Prostate gland (tissue), 2 donors: Measurements from ENCODE around the gene DNPH1. TPM values are rescaled to one million over a fixed set of nuclear protein-coding genes. Genes with fewer than 3 reads are reported as not detected.

Experiments
- DNase-seq: peaks from one replicate; pipeline ENCODE4 v3.0.0-alpha.2; 2019; ENCODE audit warnings: low spot score
- H3K27ac ChIP-seq, 2 donors: fragments of 200-600 bp; sonication (generic); 2 replicates each; pipeline ENCODE4 v1.5.1; 2017 to 2019
- H3K27me3 ChIP-seq: fragments of 200-600 bp; sonication (generic); replicated peaks from 2 replicates; pipeline ENCODE4 v1.5.1; 2019; ENCODE audit not compliant: insufficient read depth
- H3K36me3 ChIP-seq, 2 donors: fragments of 200-600 bp; sonication (generic); 1 replicate in 1 of 2; 2 replicates in 1 of 2; pipeline versions ENCODE4 v1.5.1 to v1.8.1; 2017 to 2019
- H3K4me1 ChIP-seq: fragments of 200-600 bp; sonication (generic); replicated peaks from 2 replicates; pipeline ENCODE4 v1.5.1; 2019
- H3K4me3 ChIP-seq, 2 donors: fragments of 200-600 bp; sonication (generic); 2 replicates each; pipeline ENCODE4 v1.5.1; 2017 to 2019
- H3K9me3 ChIP-seq: fragments of 200-600 bp; sonication (generic); 2 replicates; pipeline ENCODE4 v1.5.1; 2017
- CTCF ChIP-seq, 4 experiments: fragments of 200-600 bp in 2 of 4; fragments of 450-650 bp in 2 of 4; sonication (generic) in 2 of 4; IDR thresholded peaks; 1 replicate in 3 of 4; 2 replicates in 1 of 4; pipeline ENCODE4 v1.5.1; 2016 to 2019; ENCODE audit warnings: antibody characterized with exemption in 4 of 4, mild to moderate bottlenecking in 2 of 4, moderate library complexity in 2 of 4
- POLR2A ChIP-seq: fragments of 450-650 bp; IDR thresholded peaks from one replicate; pipeline ENCODE4 v1.6.1; 2016; ENCODE audit warnings: antibody characterized with exemption, mild to moderate bottlenecking
- POLR2AphosphoS5 ChIP-seq: sonication (generic); formaldehyde crosslinking; IDR thresholded peaks from one replicate; pipeline ENCODE4 v1.6.1; 2017; ENCODE audit warnings: antibody characterized with exemption
- whole genome bisulfite sequencing: methylation state at CpG from one replicate; pipeline ENCODE4 v1.1.5; 2018; 5-methylcytosine and 5-hydroxymethylcytosine counted together
- intact Hi-C: fragments of 100-400 bp; cut with DNase I; formaldehyde crosslinking; loops from one replicate; pipeline ENCODE4 v1.14.2; 2022
- total RNA-seq, 2 donors: library from RNA; depleted of rRNA; stranded (reverse); fragments of >200 nt; gene quantifications; one replicate each; pipeline ENCODE4 v1.1.0, GENCODE V29; 2016

The DNPH1 gene
- total RNA-seq, 2 donors from 2014 or later: 40.3 to 138 TPM

- intact Hi-C loops: no loop called here
- no peaks in the 10 kb centered on the region for H3K4me1 ChIP-seq
- H3K9me3 ChIP-seq: no peaks in the 10 kb centered on the region
- H3K27me3 ChIP-seq: no peaks in the 10 kb centered on the region
- 89% methylated on average over 3 of the region's 3 CpGs for WGBS
- no peak overlapping the region for H3K27ac ChIP-seq
- no peaks in the 10 kb centered on the region for H3K36me3 ChIP-seq
- no peak for TF ChIP-seq POLR2A
- no peak for TF ChIP-seq POLR2AphosphoS5
- no peak for TF ChIP-seq CTCF (IDR thresholded peaks at IDR 0.05)
- no peak for DNase-seq
- no peak overlapping the region for H3K4me3 ChIP-seq
These were observed 10.2 kb downstream of the DNPH1 start for GRCh38 chr6:43219119-43219518.

DNA sequence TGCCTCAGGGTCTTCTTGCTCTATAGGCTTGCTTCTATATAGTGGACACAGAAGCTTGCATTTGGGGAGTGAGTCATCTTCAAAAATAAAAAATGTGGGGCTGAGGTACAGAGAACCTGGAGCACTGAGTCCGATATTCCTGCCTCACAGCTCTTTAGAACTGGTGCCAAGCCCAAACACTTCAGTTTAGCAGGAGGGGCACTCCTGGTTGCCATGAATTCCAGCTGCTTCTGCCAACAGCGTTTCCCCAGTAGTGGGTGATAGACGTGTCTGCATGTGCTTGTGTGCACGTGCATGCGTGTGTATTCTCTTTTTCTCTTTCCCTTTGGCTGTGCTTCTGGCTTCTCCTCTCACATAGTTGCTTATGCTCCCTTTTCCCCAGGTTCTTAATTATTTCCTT lies 11.9 kb downstream of the DNPH1 start:
- Histone ChIP-seq H3K4me1 (no peaks in the 10 kb centered on the region), H3K27ac (no peak overlapping the region), H3K9me3 (no peaks in the 10 kb centered on the region), H3K4me3 (no peak overlapping the region), H3K36me3 (no peaks in the 10 kb centered on the region), H3K27me3 (no peaks in the 10 kb centered on the region)
- intact Hi-C loops: no loop called here
- 66% methylated on average over 5 of the region's 5 CpGs for WGBS
- no peak for TF ChIP-seq POLR2AphosphoS5
- TF ChIP-seq CTCF (IDR thresholded peaks at IDR 0.05): no peak
- TF ChIP-seq POLR2A: no peak
- no peak for DNase-seq

DNA sequence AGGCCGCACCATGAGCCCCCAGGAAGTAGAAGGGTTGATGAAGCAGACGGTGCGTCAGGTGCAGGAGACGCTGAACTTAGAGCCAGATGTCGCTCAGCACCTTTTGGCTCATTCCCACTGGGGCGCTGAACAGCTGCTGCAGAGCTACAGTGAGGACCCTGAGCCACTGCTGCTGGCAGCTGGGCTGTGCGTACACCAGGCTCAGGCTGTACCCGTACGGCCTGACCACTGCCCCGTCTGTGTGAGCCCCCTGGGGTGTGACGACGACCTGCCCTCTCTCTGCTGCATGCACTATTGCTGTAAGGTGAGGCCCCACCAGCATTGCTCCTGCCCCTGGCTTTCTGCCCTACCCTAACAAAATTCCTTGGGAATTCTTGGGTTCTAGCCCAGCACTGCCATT lies 13.1 kb downstream of the DNPH1 start:
- no peak overlapping the region for H3K27ac ChIP-seq
- TF ChIP-seq POLR2AphosphoS5: no peak
- TF ChIP-seq POLR2A: no peak
- no peak for TF ChIP-seq CTCF (IDR thresholded peaks at IDR 0.05)
- H3K27me3 ChIP-seq: no peaks in the 10 kb centered on the region
- WGBS: 90% methylated on average over 12 of the region's 12 CpGs
- no peak overlapping the region for H3K4me3 ChIP-seq
- H3K4me1 ChIP-seq: no peaks in the 10 kb centered on the region
- intact Hi-C loops: no loop called here
- H3K9me3 ChIP-seq: no peaks in the 10 kb centered on the region
- no peak for DNase-seq
- no peaks in the 10 kb centered on the region for H3K36me3 ChIP-seq

DNA sequence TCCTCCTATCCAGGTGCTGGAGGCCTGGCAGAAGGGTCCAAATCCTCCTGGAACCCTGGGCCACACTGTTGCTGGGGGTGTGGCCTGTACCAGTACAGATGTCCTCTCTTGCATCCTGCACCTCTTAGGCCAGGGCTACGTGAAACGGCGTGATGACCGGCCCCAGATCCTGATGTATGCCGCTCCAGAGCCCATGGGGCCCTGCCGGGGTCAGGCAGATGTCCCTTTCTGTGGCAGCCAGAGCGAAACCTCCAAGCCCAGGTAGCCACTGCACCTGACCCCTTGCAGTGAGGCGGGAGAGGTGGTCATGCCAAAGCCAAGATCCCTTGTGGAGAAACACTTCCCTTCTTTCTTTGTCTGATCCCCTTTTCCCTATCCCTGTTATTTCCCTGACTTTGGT lies 14.2 kb downstream of the DNPH1 start:
- Histone ChIP-seq H3K9me3 (no peaks in the 10 kb centered on the region), H3K4me3 (no peak overlapping the region), H3K27me3 (no peaks in the 10 kb centered on the region), H3K36me3 (no peaks in the 10 kb centered on the region), H3K27ac (no peak overlapping the region), H3K4me1 (no peaks in the 10 kb centered on the region)
- 97% methylated on average over 8 of the region's 8 CpGs for WGBS
- intact Hi-C loops: no loop called here
- no peak for TF ChIP-seq POLR2A
- TF ChIP-seq POLR2AphosphoS5: no peak
- TF ChIP-seq CTCF (IDR thresholded peaks at IDR 0.05): no peak
- DNase-seq: no peak

DNA sequence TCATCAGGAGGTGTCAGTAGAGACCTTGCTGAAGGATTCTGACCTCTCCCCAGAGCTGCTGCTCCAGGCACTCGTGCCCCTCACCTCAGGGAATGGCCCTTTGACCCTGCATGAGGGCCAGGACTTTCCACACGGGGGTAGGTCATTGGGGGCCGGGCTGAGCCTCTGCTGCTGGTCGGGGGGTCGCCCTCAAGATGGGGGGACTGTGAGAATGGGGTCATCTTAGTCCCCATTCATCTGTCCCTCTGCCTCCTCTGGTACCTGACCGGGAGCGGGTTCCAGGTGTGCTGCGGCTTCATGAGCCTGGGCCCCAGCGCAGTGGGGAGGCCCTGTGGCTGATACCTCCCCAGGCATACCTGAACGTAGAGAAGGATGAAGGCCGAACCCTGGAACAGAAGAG lies 15.8 kb downstream of the DNPH1 start:
- TF ChIP-seq POLR2A: no peak
- no peak for TF ChIP-seq CTCF (IDR thresholded peaks at IDR 0.05)
- no peak for TF ChIP-seq POLR2AphosphoS5
- DNase-seq: no peak
- intact Hi-C loops: no loop called here
- no peak overlapping the region for H3K27ac ChIP-seq
- H3K36me3 ChIP-seq: no peaks in the 10 kb centered on the region
- no peaks in the 10 kb centered on the region for H3K9me3 ChIP-seq
- H3K4me3 ChIP-seq: no peak overlapping the region
- H3K4me1 ChIP-seq: no peaks in the 10 kb centered on the region
- H3K27me3 ChIP-seq: no peaks in the 10 kb centered on the region
- WGBS: 87% methylated on average over 11 of the region's 11 CpGs
